ENCODE data around the gene GRK2.

GRK2 gene

DNA sequence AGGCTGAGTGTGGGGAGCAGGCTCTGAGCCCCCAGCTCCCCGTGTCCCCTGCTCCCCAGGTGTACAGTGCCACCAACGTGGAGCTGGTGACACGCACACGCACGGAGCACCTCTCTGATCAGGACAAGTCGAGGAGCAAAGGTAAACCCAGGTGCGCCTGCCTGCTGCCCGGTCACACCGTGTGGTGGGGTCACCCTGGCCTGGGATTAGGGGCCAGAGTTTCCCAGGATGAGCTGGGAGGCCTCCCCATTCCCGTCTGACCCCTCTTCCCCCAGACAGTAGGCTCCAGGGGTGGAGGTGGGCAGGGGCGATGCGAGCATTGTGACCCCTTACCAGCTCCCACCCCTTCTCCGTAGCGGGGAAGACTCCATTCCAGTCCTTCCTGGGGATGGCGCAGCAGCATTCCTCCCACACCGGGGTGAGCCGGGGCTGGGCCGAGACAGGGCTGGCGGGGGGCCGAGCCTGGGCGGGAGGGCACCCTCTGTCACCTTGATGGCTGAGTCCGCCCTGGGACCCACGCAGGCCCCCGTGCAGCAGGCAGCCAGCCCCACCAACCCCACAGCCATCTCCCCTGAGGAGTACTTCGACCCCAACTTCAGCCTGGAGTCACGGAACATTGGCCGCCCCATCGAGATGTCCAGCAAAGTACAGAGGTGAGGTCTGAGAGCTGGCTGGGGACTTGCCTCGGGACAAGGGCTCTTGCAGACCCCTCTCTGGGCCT, 33.4 kb downstream of the GRK2 start:
- no peak for DNase-seq (ENCODE audit: low spot score)

DNA sequence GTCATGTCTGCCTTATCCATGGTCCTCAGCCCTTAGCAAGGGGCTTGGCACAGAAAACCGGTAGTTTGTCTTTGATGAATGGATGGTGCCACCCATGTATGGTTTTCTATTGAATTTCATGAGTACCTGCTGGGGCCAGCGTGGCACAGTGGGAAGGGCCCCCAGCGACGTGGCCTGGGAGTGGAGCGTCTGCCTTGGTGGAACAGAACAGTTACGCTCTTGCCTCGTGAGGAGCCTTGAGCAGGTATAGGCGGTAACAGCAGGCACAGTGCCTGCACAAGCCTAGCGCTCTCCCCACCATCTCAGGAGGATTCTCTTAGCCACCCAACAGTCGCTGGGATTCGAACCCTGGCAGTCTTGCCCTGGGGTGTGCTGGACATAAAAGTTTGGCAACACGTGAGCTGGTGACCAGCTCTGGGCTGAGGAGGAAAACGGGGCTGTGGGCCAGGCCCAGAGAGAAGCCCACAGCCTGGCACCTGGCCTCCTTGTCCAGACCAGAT, 34.0 kb downstream of the GRK2 start:
- no peak for DNase-seq (ENCODE audit: low spot score)

DNA sequence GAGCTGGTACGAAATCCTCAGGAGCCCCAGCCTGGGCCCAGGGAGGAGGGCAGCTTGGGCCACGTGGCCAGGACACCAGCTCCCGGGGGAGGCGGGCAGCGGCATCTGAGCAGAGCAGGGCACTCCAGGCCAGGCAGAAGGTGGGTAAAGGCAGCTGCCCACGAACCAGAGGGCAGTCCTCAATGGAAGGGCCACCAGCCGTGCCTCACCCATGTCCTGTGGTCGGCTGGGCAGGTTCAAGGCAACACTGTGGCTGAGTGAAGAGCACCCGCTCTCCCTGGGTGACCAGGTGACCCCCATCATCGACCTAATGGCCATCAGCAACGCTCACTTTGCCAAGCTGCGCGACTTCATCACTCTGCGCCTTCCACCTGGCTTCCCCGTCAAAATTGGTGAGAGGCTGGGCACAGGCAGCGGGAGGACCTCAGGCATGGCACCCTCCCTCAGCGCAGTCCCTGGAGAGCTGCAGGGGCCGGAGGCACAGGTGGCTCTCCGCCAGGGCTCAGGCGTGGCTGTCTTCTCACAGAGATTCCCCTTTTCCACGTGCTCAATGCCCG, 34.6 kb downstream of the GRK2 start:
- no peak for DNase-seq (ENCODE audit: low spot score)

DNA sequence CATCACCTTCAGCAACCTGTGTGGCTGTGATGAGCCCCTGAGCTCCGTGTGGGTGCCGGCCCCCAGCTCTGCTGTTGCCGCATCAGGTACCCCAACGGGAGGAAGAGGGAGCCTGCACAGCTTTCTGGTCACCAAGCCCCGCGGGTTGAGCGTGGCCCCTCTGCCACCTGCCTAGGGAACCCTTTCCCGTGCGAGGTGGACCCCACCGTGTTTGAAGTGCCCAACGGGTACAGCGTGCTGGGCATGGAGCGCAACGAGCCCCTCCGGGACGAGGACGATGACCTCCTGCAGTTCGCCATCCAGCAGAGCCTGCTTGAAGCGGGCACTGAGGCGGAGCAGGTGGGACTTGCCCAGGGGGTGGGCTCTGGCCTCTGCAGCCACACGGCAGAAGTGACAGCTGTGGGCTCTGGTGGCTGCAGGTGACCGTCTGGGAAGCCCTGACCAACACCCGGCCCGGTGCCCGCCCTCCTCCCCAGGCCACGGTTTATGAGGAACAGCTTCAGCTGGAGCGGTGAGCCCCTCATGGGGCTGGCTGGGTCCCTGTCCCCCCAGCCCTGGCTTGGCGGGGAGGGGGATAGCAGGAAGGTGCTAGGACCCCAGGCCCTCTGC, 35.1 kb downstream of the GRK2 start:
- DNase-seq (ENCODE audit: low spot score), result no peak

DNA sequence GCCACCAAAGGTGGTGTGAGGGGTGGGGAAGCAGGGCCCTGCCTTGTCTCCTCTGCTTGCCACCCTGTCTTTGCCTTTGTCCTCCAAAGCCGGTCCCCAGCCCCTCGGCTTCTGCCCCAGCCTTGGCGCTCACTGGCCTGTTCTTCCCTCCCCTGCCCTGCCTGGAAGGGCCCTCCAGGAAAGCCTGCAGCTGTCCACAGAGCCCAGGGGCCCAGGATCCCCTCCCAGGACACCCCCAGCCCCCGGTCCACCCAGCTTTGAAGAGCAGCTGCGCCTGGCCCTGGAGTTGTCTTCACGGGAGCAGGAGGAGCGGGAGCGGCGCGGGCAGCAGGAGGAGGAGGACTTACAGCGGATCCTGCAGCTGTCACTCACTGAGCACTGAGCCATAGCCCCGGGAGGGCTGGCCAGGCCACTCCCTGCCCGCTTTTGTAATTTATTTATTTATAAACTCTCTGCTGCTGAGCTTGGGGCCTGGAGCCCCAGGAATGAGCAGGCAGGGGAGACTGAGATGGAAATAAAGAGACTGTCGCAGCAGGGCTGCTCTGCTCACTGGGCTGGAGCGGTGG, 35.8 kb downstream of the GRK2 start:
- DNase-seq (ENCODE audit: low spot score), result no peak

DNA sequence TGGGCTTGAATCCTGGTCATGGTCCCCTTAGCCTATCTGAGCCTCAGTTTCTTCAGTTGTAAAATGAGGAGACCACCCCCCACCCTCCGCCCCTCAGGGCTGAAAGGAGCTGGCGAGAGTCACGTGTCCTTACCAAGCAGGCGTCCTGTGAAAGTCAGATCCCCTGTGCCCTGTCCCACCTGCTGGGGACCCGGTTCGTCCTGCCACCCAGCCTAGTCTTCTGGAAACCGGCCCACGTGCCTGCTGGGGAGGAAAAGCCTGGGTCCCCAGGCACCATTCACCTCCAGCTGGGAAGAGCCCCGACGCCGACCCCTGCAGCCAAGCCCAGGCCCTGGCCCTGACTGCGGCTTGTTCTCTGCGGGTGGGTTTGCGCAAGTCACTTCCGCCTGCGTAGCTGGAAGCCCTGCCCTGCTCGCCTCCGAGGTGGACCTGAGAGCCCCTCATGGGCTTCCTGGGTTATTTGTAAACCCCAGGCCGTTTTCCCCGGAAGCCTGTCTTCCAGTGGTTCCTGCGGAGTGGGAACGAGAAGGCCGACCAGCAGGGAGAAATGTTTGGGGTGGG, 36.4 kb downstream of the GRK2 start:
- DNase-seq (ENCODE audit: low spot score), result no peak

DNA sequence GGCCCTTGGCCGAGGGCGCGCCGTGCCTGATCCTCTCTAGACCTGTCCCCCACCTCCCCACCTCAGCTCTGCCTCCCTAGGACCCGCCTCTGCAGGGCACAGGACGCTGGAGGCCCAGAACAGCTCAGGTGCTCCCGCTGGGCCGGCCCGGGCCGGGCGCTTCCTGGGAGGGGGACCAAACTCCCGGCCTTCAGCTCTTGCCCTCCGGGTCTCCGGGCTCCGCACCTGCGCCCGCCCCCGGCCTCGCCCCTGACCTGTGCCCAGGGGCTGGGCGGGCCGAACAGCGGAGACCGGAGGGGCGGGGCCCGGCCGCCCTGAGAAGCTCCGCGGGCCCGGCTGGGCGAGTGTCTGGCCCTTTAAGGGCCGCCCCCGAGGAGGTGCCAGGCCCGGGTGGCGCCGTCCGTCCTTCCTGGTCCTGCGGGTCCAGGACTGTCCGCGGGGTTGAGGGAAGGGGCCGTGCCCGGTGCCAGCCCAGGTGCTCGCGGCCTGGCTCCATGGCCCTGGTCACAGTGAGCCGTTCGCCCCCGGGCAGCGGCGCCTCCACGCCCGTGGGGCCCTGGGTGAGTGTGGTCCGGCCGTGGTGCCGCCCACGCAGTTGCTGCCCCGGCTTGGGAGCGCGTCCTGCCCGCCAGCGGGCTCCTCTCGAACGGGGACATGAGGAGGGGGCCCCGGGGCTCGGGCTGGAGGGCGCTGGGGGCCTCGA, 37.0 kb downstream of the GRK2 start, which contains the start of gene SSH3:
TSS of gene SSH3 (plus strand) at position 399 of the 703 bp plus-strand sequence. CDS start at position 495, 96 bp downstream.
- DNase-seq (ENCODE audit: low spot score), result peak; percentile 77

DNA sequence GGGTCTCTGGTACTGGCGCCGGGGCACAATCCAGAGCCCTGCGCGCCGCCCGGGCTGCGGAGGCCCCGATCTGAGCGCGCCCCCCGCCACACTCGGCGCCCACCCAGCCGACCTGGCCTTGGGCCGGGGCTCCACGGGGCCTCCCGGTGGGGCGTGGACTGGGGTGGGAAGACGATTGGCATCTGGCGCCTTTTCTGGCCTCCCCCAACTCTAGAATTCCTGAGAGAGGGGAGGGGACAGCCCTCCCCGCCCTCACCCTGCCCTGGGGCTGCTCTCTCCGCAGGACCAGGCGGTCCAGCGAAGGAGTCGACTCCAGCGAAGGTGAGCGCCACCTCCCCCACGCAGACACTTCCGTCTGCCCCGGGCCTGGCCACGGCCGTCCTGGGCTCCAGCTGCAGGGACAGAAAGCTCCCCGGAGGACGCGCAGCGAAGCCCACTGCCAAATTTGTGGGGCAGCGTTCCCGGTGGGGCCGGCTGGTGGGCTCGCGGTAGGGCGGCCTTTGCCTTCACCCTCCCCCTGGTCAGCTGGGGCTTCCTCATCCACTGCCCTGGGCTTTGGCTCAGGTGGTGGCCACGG, 37.6 kb downstream of the GRK2 start:
- no peak for DNase-seq (ENCODE audit: low spot score)

DNA sequence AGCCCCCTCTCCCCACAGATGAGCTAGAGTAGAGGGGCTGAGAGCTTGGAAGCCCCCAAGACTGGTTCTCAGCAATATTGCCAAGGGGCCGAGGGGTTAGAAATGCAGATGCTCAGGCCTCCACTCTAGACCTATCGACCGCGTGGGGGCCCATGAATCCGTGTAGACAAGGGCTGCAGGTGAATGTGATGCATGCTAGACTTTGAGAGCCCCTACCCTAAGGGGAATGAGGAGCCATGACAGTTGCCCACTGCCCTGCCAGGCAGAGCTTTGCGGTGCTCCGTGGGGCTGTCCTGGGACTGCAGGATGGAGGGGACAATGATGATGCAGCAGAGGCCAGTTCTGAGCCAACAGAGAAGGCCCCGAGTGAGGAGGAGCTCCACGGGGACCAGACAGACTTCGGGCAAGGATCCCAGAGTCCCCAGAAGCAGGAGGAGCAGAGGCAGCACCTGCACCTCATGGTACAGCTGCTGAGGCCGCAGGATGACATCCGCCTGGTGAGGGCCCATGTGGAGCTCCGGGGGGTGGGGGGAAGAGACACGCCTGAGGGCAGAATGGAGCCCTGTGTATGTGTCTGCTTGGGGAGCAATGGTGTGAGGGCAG, 38.3 kb downstream of the GRK2 start:
- DNase-seq (ENCODE audit: low spot score), result no peak

DNA sequence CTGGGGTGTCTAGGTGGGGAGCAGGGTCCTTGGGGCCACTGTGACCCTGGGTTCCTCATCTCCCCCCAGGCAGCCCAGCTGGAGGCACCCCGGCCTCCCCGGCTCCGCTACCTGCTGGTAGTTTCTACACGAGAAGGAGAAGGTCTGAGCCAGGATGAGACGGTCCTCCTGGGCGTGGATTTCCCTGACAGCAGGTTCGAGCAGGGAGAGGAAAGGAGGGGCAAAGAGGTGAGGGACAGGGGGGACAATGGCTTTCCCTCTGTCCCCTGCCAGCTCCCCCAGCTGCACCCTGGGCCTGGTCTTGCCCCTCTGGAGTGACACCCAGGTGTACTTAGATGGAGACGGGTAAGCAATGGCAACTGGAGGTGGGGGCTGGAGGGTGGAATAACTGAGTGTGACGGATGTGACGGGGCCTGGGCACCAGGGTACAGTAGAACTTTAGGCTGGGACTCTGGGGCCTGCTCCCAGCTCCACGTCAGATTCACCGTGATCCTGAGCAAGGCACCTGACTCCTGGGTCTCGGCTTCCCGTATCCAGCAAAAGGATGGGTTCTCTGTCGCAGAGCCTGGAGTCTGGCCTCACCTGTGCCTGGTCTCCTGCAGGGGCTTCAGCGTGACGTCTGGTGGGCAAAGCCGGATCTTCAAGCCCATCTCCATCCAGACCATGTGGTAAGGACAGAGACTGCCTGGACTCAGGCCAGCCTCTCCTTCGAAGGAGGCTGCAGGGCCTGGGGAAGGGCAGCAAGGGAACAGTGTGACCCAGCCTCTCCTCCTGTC, 40.7 kb downstream of the GRK2 start:
- no peak for DNase-seq (ENCODE audit: low spot score)

DNA sequence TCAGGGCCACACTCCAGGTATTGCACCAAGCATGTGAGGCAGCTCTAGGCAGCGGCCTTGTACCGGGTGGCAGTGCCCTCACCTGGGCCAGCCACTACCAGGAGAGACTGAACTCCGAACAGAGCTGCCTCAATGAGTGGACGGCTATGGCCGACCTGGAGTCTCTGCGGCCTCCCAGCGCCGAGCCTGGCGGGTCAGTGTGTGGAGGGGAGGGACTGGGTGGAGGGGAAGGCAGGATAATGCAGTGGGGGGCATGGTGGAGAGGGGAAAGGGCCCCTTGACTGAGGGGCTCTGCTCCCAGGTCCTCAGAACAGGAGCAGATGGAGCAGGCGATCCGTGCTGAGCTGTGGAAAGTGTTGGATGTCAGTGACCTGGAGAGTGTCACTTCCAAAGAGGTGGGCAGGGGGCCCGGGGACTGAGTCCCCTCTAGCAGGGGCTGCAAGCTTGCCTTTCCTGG, 41.3 kb downstream of the GRK2 start:
- DNase-seq (ENCODE audit: low spot score), result no peak

DNA sequence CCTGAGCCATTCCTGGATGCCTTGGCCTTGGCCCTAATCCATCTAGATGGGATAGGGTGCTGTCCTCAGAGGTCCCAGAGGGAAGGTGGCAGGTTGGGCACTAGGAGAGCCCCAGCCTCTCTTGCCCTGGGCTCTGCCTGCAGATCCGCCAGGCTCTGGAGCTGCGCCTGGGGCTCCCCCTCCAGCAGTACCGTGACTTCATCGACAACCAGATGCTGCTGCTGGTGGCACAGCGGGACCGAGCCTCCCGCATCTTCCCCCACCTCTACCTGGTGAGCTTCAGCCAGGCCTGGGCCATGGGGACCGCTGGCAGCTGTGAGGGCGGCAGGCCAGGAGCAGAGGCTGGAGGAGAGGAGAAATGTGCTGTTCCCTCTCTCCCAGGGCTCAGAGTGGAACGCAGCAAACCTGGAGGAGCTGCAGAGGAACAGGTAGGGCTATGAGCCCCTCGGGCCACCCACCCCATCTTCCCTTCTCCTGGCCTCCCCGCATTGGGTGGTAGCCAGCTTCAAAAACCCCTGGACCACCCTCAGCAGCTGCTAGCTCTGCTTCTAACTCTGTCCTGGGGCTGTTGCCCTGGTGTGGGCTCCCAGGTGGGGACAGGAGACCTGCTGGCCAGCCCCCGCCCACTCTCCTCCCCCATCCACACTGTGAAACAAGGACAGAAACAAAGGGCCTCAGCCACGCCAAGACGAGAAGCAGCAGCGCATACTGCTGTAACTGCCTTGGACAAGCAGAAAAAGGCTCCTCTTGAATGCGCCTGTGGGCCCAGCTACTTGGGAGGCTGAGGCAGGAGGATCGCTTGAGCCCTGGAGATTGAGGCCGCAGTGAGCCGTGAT, 42.0 kb downstream of the GRK2 start:
- DNase-seq (ENCODE audit: low spot score), result no peak

DNA sequence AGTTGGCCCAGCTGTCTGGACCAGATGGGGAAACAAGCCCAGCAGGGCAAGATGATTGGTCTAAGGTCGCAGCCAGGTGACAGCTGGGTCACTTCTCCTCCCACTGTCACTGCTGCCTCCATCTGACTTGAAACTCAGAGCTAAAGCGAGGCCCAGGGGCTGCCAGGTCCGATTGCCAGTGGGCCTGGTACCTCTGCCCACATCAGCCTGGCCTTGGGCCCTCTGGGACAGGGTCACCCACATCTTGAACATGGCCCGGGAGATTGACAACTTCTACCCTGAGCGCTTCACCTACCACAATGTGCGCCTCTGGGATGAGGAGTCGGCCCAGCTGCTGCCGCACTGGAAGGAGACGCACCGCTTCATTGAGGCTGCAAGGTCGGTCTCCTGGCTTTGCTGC, 42.9 kb downstream of the GRK2 start:
- DNase-seq (ENCODE audit: low spot score), result no peak

DNA sequence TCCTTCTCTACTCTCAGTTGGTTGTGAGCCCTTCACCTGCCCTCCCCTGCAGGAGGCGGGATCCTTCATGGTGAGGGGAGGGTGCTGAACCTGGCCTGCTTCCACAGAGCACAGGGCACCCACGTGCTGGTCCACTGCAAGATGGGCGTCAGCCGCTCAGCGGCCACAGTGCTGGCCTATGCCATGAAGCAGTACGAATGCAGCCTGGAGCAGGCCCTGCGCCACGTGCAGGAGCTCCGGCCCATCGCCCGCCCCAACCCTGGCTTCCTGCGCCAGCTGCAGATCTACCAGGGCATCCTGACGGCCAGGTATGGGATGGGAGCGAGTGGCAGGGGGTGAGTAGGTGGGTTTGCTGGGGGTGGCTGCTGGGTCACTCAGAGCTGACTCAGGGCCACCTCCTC, 43.4 kb downstream of the GRK2 start:
- DNase-seq (ENCODE audit: low spot score), result no peak

DNA sequence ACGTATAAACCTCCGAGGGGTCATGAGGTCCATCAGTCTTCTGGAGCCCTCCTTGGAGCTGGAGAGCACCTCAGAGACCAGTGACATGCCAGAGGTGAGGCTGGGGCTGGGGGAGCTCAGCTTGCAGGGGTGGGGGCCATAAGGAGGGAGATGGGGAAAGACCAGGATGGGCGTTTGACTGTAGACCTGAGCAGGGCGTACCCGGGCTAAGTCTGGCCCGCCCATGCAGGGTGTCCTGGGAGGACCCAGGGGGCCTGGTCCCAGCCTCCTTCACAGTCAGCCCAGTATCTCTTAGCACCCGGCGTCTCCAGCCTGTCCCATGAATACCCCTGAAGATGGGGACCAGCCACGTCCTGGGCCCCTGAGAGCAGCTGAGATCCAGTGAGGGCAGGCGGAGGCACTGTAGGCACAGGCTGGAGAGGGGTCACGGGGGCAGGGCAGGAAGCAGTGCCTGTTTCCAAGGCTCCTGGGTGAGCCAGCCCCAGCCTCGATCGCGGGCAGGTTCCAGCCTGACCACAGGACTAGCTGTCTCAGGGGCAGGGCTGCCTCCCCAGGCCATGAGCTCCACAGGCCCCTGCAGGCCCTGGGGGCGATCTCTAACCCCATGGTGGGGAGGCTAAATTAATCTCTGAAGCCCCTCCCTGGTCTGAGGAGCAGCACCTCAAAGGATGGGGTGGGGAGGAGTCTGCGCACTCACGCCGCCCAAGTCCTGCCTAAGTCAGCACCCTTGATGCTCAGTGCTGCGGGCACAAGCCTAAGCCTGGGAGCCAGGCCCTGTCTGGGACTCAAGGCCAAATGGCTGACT, 44.2 kb downstream of the GRK2 start:
- DNase-seq (ENCODE audit: low spot score), result no peak

DNA sequence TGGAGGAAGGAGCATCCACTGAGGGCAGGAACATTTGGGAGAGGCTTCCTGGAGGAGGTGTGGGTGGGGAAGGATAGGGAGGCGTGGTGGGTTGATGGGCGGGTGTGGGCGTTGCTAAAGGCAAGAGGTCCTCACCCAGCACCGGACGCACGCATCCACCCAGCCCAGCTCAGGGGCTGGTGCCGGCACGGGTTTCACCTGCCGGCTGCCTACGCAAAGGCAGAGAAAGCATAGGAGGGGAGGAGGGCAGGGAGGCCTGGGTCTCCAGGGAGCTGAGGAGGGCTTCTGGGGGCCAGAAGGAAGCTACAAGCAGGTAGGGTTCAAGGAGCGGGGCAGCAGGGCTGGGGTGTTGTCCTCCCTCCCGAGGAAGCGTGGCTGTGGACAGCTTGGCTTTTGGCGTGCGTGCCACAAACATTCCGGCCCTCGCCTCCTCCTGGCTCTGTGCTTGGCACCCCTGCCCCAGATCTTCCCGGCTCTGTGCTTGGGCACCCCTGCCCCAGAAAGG, 44.8 kb downstream of the GRK2 start:
- no peak for DNase-seq (ENCODE audit: low spot score)

DNA sequence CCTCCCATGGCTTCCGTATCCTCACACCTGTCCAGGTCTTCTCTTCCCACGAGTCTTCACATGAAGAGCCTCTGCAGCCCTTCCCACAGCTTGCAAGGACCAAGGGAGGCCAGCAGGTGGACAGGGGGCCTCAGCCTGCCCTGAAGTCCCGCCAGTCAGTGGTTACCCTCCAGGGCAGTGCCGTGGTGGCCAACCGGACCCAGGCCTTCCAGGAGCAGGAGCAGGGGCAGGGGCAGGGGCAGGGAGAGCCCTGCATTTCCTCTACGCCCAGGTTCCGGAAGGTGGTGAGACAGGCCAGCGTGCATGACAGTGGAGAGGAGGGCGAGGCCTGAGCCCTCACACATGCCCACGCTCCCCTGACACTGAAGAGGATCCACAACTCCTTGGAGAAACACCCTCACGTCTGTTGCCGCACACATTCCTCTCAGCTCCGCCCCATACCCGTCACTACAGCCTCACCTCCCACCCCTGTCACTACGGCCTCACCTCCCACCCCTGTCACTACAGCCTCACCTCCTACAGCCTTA, 45.3 kb downstream of the GRK2 start:
- no peak for DNase-seq (ENCODE audit: low spot score)
